Activated gamma-delta T cell (primary cell): ENCODE data around the gene OR2H1.

Experiments used
- DNase-seq: peaks from one replicate; lab custom pipeline; 2025; lab: John Stamatoyannopoulos, UW

Gene OR2H1

GRCh38 chr6:29483735-29484134 is 26.8 kb downstream of the OR2H1 start:
- DNase-seq: no peak

GRCh38 chr6:29486577-29486976 is 29.6 kb downstream of the OR2H1 start:
- no peak for DNase-seq

GRCh38 chr6:29487131-29487530 is 30.2 kb downstream of the OR2H1 start:
- DNase-seq: no peak

GRCh38 chr6:29487660-29488059 is 30.7 kb downstream of the OR2H1 start, which contains the start of gene MAS1L:
Gene MAS1L (minus strand): TSS chr6:29487956. CDS start chr6:29487902, 54 bp downstream.
- no peak for DNase-seq

GRCh38 chr6:29488874-29489273 is 31.9 kb downstream of the OR2H1 start:
- DNase-seq: no peak

- DNase-seq: no peak
Measured at GRCh38 chr6:29489286-29489685, 32.3 kb downstream of the OR2H1 start.

- DNase-seq: no peak
Measured at GRCh38 chr6:29490055-29490454, 33.1 kb downstream of the OR2H1 start.

GRCh38 chr6:29490552-29490951 is 33.6 kb downstream of the OR2H1 start:
- no peak for DNase-seq

- DNase-seq: no peak
Measured at GRCh38 chr6:29491574-29491973, 34.6 kb downstream of the OR2H1 start.

- DNase-seq: no peak
Measured at GRCh38 chr6:29493261-29493660, 36.3 kb downstream of the OR2H1 start.

- no peak for DNase-seq
Measured at GRCh38 chr6:29494131-29494530, 37.2 kb downstream of the OR2H1 start.

- DNase-seq: no peak
Measured at GRCh38 chr6:29495571-29495970, 38.6 kb downstream of the OR2H1 start.

GRCh38 chr6:29496961-29497360 is 40.0 kb downstream of the OR2H1 start:
- no peak for DNase-seq

- DNase-seq: no peak
Measured at GRCh38 chr6:29499704-29500103, 42.7 kb downstream of the OR2H1 start.

GRCh38 chr6:29500594-29500993 is 43.6 kb downstream of the OR2H1 start:
- no peak for DNase-seq

- no peak for DNase-seq
Measured at GRCh38 chr6:29501106-29501505, 44.2 kb downstream of the OR2H1 start.

GRCh38 chr6:29502181-29502580 is 45.2 kb downstream of the OR2H1 start:
- no peak for DNase-seq

GRCh38 chr6:29502597-29502996 is 45.6 kb downstream of the OR2H1 start:
- no peak for DNase-seq

GRCh38 chr6:29504961-29505360 is 48.0 kb downstream of the OR2H1 start:
- DNase-seq: no peak

GRCh38 chr6:29505808-29506207 is 48.9 kb downstream of the OR2H1 start:
- no peak for DNase-seq

- no peak for DNase-seq
Measured at GRCh38 chr6:29506446-29507067, 49.6 kb downstream of the OR2H1 start.

- no peak for DNase-seq
Measured at GRCh38 chr6:29507319-29507718, 50.4 kb downstream of the OR2H1 start.

GRCh38 chr6:29509239-29509638 is 52.3 kb downstream of the OR2H1 start:
- no peak for DNase-seq

GRCh38 chr6:29509711-29510110 is 52.8 kb downstream of the OR2H1 start:
- DNase-seq: no peak
